Measurements from ENCODE around the gene POMC. TPM values are rescaled to one million over a fixed set of nuclear protein-coding genes. Genes with fewer than 3 reads are reported as not detected.

The POMC gene
- total and polyA plus RNA-seq, 2 of the 13 experiments (the other 11 are each of a cell fraction or from before 2014, with no cell fraction given): not detected

DNA sequence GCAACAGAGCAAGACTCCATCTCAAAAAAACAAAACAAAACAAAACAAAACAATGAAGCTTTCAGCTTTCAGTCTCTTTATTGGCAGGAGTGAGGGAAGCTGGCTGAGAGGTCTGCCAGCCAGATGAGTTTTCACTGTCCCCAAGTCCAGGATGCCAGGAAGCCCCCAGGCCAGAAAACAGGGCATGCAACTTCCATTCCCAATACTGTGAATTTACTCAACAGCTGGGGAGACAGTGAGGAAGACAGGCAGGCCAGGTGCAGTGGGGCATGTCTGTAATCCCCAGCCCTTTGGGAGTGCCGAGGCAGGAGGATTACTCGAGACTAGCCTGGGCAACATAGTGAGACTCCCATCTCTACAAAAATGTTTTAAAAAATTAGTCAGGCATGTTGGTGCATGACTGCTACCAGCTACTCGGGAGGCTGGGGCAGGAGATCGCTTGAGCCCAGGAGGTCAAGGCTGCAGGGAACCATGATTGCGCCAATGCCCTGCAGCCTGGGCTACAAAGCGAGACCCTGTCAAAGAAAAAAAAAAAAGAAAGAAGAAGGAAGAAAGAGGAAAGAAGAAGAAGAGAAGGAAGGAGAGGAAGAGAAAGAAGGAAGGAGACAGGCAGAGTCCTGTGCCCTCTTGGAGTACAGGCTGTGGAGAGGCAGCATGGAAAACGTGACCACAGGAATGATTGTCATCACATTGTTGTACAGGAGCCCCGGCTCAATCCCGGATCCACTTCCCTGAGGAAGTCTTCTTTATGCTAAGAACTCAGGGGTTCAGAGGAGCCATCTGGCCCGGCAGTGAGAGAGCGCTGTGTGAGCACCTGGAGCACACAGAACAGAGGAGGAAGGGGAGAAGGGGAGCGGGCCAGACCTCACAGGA, 29.2 kb upstream of the POMC start (continued):
- TF ChIP-seq, protein P1, sequence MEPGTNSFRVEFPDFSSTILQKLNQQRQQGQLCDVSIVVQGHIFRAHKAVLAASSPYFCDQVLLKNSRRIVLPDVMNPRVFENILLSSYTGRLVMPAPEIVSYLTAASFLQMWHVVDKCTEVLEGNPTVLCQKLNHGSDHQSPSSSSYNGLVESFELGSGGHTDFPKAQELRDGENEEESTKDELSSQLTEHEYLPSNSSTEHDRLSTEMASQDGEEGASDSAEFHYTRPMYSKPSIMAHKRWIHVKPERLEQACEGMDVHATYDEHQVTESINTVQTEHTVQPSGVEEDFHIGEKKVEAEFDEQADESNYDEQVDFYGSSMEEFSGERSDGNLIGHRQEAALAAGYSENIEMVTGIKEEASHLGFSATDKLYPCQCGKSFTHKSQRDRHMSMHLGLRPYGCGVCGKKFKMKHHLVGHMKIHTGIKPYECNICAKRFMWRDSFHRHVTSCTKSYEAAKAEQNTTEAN (CRISPR knock-in tag; conservative IDR thresholded peaks at IDR 0.05): no peak
- TF ChIP-seq GATAD1 (CRISPR knock-in tag; IDR thresholded peaks at IDR 0.05) (no peak), ZNF556 (CRISPR knock-in tag; IDR thresholded peaks at IDR 0.05; ENCODE audit: borderline replicate concordance) (no peak), ZNF780A (CRISPR knock-in tag; IDR thresholded peaks at IDR 0.05) (no peak), ZNF430 (CRISPR knock-in tag; IDR thresholded peaks at IDR 0.05) (no peak), SRF (IDR thresholded peaks at IDR 0.05; ENCODE audit: low read depth, low read length) (no peak), FOXA1 (IDR thresholded peaks at IDR 0.05) (no peak), FOXA1 (CRISPR knock-in tag; IDR thresholded peaks at IDR 0.05) (no peak), HOXA3 (CRISPR knock-in tag; IDR thresholded peaks at IDR 0.05) (peak; percentile 19; the same call in 1 of the 2 replicates), ZEB1 (IDR thresholded peaks at IDR 0.05; ENCODE audit: insufficient replicate concordance, low read depth) (no peak), KMT2B (CRISPR knock-in tag; IDR thresholded peaks at IDR 0.05) (no peak), ZZZ3 (CRISPR knock-in tag; IDR thresholded peaks at IDR 0.05; ENCODE audit: borderline replicate concordance) (no peak), BRD4 (CRISPR knock-in tag; IDR thresholded peaks at IDR 0.05) (0 out of 2 replicates have a peak, but pooled peaks have one; percentile 32), ARNT2 (CRISPR knock-in tag; IDR thresholded peaks at IDR 0.05; ENCODE audit: low read depth) (no peak), RBM22 (optimal IDR thresholded peaks at IDR 0.05; ENCODE audit: low read length) (no peak), ZNF530 (CRISPR knock-in tag; IDR thresholded peaks at IDR 0.05; ENCODE audit: low read depth) (no peak), ZNF317 (CRISPR knock-in tag; IDR thresholded peaks at IDR 0.05) (0 out of 2 replicates have a peak, but pooled peaks have one; percentile 14)
- TF ChIP-seq, protein P2, sequence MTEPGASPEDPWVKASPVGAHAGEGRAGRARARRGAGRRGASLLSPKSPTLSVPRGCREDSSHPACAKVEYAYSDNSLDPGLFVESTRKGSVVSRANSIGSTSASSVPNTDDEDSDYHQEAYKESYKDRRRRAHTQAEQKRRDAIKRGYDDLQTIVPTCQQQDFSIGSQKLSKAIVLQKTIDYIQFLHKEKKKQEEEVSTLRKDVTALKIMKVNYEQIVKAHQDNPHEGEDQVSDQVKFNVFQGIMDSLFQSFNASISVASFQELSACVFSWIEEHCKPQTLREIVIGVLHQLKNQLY (CRISPR knock-in tag; IDR thresholded peaks at IDR 0.05): no peak
- TF ChIP-seq, protein P3, sequence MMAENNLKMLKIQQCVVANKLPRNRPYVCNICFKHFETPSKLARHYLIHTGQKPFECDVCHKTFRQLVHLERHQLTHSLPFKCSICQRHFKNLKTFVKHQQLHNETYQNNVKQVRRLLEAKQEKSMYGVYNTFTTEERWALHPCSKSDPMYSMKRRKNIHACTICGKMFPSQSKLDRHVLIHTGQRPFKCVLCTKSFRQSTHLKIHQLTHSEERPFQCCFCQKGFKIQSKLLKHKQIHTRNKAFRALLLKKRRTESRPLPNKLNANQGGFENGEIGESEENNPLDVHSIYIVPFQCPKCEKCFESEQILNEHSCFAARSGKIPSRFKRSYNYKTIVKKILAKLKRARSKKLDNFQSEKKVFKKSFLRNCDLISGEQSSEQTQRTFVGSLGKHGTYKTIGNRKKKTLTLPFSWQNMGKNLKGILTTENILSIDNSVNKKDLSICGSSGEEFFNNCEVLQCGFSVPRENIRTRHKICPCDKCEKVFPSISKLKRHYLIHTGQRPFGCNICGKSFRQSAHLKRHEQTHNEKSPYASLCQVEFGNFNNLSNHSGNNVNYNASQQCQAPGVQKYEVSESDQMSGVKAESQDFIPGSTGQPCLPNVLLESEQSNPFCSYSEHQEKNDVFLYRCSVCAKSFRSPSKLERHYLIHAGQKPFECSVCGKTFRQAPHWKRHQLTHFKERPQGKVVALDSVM (CRISPR knock-in tag; IDR thresholded peaks at IDR 0.05): peak; percentile 76
- TF ChIP-seq, protein P4, sequence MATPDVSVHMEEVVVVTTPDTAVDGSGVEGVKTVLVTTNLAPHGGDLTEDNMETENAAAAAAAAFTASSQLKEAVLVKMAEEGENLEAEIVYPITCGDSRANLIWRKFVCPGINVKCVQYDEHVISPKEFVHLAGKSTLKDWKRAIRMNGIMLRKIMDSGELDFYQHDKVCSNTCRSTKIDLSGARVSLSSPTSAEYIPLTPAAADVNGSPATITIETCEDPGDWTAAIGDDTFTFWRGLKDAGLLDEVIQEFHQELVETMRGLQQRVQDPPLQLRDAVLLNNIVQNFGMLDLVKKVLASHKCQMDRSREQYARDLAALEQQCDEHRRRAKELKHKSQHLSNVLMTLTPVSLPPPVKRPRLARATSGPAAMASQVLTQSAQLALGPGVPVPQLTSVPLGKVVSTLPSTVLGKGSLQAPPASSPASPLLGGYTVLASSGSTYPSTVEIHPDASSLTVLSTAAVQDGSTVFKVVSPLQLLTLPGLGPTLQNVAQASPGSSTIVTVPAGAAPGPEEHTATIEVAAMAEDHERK (CRISPR knock-in tag; IDR thresholded peaks at IDR 0.05; ENCODE audit: low read depth): no peak
- TF ChIP-seq, protein P5, sequence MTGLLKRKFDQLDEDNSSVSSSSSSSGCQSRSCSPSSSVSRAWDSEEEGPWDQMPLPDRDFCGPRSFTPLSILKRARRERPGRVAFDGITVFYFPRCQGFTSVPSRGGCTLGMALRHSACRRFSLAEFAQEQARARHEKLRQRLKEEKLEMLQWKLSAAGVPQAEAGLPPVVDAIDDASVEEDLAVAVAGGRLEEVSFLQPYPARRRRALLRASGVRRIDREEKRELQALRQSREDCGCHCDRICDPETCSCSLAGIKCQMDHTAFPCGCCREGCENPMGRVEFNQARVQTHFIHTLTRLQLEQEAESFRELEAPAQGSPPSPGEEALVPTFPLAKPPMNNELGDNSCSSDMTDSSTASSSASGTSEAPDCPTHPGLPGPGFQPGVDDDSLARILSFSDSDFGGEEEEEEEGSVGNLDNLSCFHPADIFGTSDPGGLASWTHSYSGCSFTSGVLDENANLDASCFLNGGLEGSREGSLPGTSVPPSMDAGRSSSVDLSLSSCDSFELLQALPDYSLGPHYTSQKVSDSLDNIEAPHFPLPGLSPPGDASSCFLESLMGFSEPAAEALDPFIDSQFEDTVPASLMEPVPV (CRISPR knock-in tag; IDR thresholded peaks at IDR 0.05): no peak
- TF ChIP-seq, protein P6, sequence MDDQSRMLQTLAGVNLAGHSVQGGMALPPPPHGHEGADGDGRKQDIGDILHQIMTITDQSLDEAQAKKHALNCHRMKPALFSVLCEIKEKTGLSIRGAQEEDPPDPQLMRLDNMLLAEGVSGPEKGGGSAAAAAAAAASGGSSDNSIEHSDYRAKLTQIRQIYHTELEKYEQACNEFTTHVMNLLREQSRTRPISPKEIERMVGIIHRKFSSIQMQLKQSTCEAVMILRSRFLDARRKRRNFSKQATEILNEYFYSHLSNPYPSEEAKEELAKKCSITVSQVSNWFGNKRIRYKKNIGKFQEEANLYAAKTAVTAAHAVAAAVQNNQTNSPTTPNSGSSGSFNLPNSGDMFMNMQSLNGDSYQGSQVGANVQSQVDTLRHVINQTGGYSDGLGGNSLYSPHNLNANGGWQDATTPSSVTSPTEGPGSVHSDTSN (CRISPR knock-in tag; IDR thresholded peaks at IDR 0.05; ENCODE audit: borderline replicate concordance): no peak

Data from HepG2 (cell line).